Adrenal gland (tissue), 12 donors: ENCODE results near the gene NNT. TPM values are rescaled to one million over a fixed set of nuclear protein-coding genes. Genes with fewer than 3 reads are reported as not detected.
A peak's percentile ranks its signal among the peaks of the same experiment; 100 is the strongest.
"Not testable (repeated sequence)": the region's sequence is repeated elsewhere in the genome, so short reads cannot be mapped to it uniquely, and the experiment has no call there.

Source experiments
- DNase-seq, 7 donors: peaks; one replicate each; pipeline ENCODE4 v3.0.0-alpha.2; 2019 to 2020
- H3K27ac ChIP-seq, 5 donors: fragments of 200-600 bp; sonication (generic) in 4 of 5; 1 replicate in 3 of 5; 2 replicates in 2 of 5; pipeline versions ENCODE4 v1.5.1 to v1.8.0; 2016 to 2020; ENCODE audit warnings: mild to moderate bottlenecking in 1 of 5
- H3K27me3 ChIP-seq: fragments of 200-600 bp; 2 replicates; pipeline ENCODE4 v1.8.0; 2021
- H3K36me3 ChIP-seq, 2 donors: fragments of 200-600 bp; replicated peaks in 1 of 2; 1 replicate in 1 of 2; 2 replicates in 1 of 2; pipeline versions ENCODE4 v1.5.1 to v1.8.0; 2018 to 2022
- H3K4me1 ChIP-seq, 2 donors: fragments of 200-600 bp; replicated peaks in 1 of 2; 1 replicate in 1 of 2; 2 replicates in 1 of 2; pipeline versions ENCODE4 v1.5.1 to v1.8.0; 2018 to 2021
- H3K4me3 ChIP-seq, 4 donors: fragments of 200-600 bp; sonication (generic) in 3 of 4; one replicate each; pipeline ENCODE4 v1.5.1; 2016 to 2018
- H3K9me3 ChIP-seq, 3 donors: fragments of 200-600 bp; sonication (generic) in 1 of 3; replicated peaks in 1 of 3; 1 replicate in 2 of 3; 2 replicates in 1 of 3; pipeline versions ENCODE4 v1.5.1 to v1.8.0; 2016 to 2021
- CTCF ChIP-seq, 6 experiments: fragments of 450-650 bp in 4 of 6; fragments of 200-600 bp in 2 of 6; sonication (generic) in 1 of 6; IDR thresholded peaks; 1 replicate in 5 of 6; 2 replicates in 1 of 6; pipeline versions ENCODE4 v1.5.1 to v1.8.0; 2016 to 2021; ENCODE audit warnings: antibody characterized with exemption in 6 of 6, mild to moderate bottlenecking in 2 of 6, moderate library complexity in 1 of 6
- POLR2A ChIP-seq, 2 donors: fragments of 450-650 bp; IDR thresholded peaks; one replicate each; pipeline ENCODE4 v1.6.1; 2017; ENCODE audit warnings: antibody characterized with exemption in 2 of 2, mild to moderate bottlenecking in 2 of 2, moderate library complexity in 1 of 2
- WGBS, 4 donors: extraction: QIAGEN DNeasy Blood & Tissue Kit in 2 of 4; methylation state at CpG; one replicate each; pipeline versions ENCODE4 v1.1.5 to v1.1.7; 2013 to 2017; 5-methylcytosine and 5-hydroxymethylcytosine counted together
- intact Hi-C, 2 donors: fragments of 100-400 bp; cut with DNase I; formaldehyde crosslinking; loops; one replicate each; pipeline versions ENCODE4 v1.14.1 to v1.15.0; 2022 to 2023
- polyA plus RNA-seq, 3 donors: library from polyadenylated mRNA; stranded (reverse); fragments of 200-250 nt in 2 of 3; fragments of 350-450 nt in 1 of 3; fragmentation: Illumina TruSeq in 1 of 3; extraction: RNeasy Lipid Tissue Mini Kit (QIAGEN cat#74804) in 1 of 3; gene quantifications; one replicate each; pipeline ENCODE4 v1.2.3, GENCODE V29; 2013 to 2014
- total RNA-seq, 9 donors: library from RNA; depleted of rRNA in 4 of 9; stranded (reverse); fragments of >200 nt in 4 of 9; fragments of 120-200 nt in 1 of 9; fragmentation: NEBNext Ultra II Directional in 1 of 9; extraction: Animal tissue kit (Norgen Biotek cat#: 25700) in 1 of 9; gene quantifications; one replicate each; pipeline versions ENCODE4 v1.1.0 to v1.2.4, GENCODE V29; 2013 to 2023
- donor health status: healthy with polysubstance abuse.
- donor health status: Bipolar disorder and iron deficiency.
- donor health status: DM: yes; HTN: yes; CAD: no.
- donor health status: DM: no; HTN: no; CAD: no.
- donor health status: DM: no; HTN: no; CAD: no.
- donor health status: DM: yes; HTN: yes; CAD: no.

NNT gene
- total and polyA plus RNA-seq, 12 donors: 6.9 to 104 (median 59.1) TPM

- TF ChIP-seq CTCF (IDR thresholded peaks at IDR 0.05) (no peak), POLR2A (IDR thresholded peaks at IDR 0.05) (no peak)
- no peak overlapping the region for H3K27ac ChIP-seq
- H3K4me1 ChIP-seq: no peaks in the 10 kb centered on the region
- no peaks in the 10 kb centered on the region for H3K27me3 ChIP-seq
- WGBS, 4 donors: 88 to 97% (median 97%) methylated on average over 1 of the region's 1 CpG
- intact Hi-C loops: no loop called here
- no peak for DNase-seq
- no peaks in the 10 kb centered on the region for H3K36me3 ChIP-seq
- H3K9me3 ChIP-seq: no peaks in the 10 kb centered on the region
- no peak overlapping the region for H3K4me3 ChIP-seq
Measured at GRCh38 chr5:43589310-43589709, 13.7 kb upstream of the NNT start.

- Histone ChIP-seq H3K4me1 (no peaks in the 10 kb centered on the region), H3K36me3 (no peaks in the 10 kb centered on the region), H3K4me3 (no peak overlapping the region), H3K27ac (no peak overlapping the region), H3K9me3 (no peaks in the 10 kb centered on the region), H3K27me3 (no peaks in the 10 kb centered on the region)
- intact Hi-C loops: no loop called here
- DNase-seq: no peak
- TF ChIP-seq CTCF (IDR thresholded peaks at IDR 0.05) (no peak), POLR2A (IDR thresholded peaks at IDR 0.05) (no peak)
Measured at GRCh38 chr5:43590700-43591099, 12.3 kb upstream of the NNT start.

GRCh38 chr5:43592363-43592762 is 10.6 kb upstream of the NNT start:
- no peak overlapping the region for H3K27ac ChIP-seq
- no peaks in the 10 kb centered on the region for H3K4me1 ChIP-seq
- H3K27me3 ChIP-seq: no peaks in the 10 kb centered on the region
- H3K9me3 ChIP-seq: no peaks in the 10 kb centered on the region
- no peaks in the 10 kb centered on the region for H3K36me3 ChIP-seq
- H3K4me3 ChIP-seq: no peak overlapping the region
- intact Hi-C loops: no loop called here
- no peak for DNase-seq
- TF ChIP-seq CTCF (IDR thresholded peaks at IDR 0.05) (no peak), POLR2A (IDR thresholded peaks at IDR 0.05) (no peak)

- H3K27ac ChIP-seq, H3K36me3 ChIP-seq, H3K9me3 ChIP-seq, intact Hi-C loops, H3K4me3 ChIP-seq, H3K27me3 ChIP-seq, DNase-seq: not testable (repeated sequence)
- WGBS, 4 donors: 97 to 100% (median 97%) methylated on average over 1 of the region's 1 CpG
- H3K4me1 ChIP-seq: peaks cover 10 to 11% of the 10 kb centered on the region in 2 donors
Measured at GRCh38 chr5:43598927-43599326, 4.1 kb upstream of the NNT start.

GRCh38 chr5:43601454-43602260 is 1.3 kb upstream of the NNT start:
- intact Hi-C loops: loop anchor here in 1 of 2 donors (2.0 kb wide), 1 partner anchor 45 kb away; the partner anchor contains the start of gene PAIP1
- Histone ChIP-seq H3K27ac (peak overlapping the region in 3 of 5 donors; percentile 23 to 77 (median 76)), H3K27me3 (no peaks in the 10 kb centered on the region), H3K9me3 (no peaks in the 10 kb centered on the region), H3K4me3 (peak overlapping the region in 2 of 4 donors; percentile 77), H3K4me1 (peaks cover 11 to 17% of the 10 kb centered on the region in 2 donors), H3K36me3 (no peaks in the 10 kb centered on the region)
- TF ChIP-seq CTCF (IDR thresholded peaks at IDR 0.05) (no peak), POLR2A (IDR thresholded peaks at IDR 0.05) (no peak)
- DNase-seq: peak in 1 of 7 donors; percentile 4
- WGBS, 4 donors: 50 to 61% (median 52%) methylated on average over 8 of the region's 8 CpGs
